ENCODE results near the gene DSTN.

Gene DSTN

DNA sequence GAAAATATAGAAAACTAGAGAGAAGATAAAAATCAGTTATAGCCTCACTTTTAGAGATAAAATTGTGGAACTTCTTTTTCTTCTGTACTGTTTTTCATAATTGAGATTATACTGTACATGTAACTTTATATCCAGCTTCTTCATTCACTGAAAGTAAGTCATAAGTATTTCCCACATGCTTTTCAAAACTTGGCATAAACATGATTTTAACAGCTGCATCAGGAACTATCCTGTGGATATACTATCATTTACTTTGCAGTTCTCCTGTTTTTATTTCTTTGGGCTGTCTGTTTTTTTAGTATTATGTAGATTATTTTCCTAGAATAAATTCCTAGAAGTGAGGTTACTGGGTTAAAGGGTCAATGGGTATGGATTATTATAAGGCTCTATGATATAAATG is 14.8 kb downstream of the DSTN start:
- no peak for FAIRE-seq

DNA sequence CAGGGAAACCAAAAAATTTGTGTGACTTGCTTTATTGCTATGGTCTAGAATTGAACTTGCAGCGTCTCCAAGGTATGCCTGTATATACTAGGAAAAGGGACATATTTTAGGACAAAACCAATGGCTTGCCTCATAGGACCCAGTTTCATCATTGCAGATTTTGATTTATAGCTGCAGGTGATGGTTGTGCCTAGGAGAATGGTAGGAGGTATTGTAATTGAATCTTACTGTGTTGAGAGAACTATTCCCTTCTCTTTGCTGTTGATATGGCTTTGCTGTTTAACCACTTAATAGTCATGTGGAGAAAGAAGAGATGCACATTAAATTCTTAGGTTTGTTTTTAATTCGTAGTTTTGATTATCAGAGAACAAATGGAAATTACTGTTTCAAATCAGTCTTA is 16.4 kb downstream of the DSTN start:
- no peak for FAIRE-seq

DNA sequence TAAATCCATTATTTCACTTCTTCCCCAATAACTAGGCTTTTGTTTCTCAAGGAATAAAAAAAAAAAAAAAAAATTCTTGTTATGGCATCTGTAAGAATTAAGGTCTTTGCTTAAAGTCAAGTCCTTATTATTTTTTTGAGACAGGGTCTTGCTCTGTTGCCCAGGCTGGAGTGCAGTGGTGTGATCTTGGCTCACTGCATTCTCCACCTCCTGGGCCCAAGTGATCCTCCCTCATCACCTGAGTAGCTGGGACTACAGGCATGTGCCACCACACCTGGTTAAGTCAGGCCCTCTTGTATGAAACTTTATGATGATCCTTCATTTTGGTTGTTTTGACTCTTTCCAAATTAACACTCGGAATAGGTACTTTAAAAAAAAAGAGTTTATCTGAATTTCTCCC is 17.3 kb downstream of the DSTN start:
- FAIRE-seq = no peak

DNA sequence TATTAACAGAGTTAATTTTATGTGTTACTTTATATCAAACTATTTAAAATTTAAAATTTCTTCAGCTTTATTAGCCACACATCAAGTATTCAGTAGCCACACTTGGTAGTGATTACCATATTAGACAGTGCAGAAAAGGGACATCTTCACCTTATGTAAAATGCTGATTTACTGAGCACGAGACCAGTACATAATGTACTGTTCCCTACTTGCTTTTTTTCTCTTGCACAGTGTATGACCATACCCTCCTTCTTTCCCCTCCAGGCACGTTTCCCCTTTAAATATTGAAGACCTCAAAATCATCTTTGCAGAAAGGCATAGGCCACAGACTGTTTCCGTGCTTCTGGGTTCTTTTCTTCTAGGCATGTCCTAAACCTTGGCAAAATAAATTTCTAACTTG is 17.9 kb downstream of the DSTN start:
- no peak for FAIRE-seq

DNA sequence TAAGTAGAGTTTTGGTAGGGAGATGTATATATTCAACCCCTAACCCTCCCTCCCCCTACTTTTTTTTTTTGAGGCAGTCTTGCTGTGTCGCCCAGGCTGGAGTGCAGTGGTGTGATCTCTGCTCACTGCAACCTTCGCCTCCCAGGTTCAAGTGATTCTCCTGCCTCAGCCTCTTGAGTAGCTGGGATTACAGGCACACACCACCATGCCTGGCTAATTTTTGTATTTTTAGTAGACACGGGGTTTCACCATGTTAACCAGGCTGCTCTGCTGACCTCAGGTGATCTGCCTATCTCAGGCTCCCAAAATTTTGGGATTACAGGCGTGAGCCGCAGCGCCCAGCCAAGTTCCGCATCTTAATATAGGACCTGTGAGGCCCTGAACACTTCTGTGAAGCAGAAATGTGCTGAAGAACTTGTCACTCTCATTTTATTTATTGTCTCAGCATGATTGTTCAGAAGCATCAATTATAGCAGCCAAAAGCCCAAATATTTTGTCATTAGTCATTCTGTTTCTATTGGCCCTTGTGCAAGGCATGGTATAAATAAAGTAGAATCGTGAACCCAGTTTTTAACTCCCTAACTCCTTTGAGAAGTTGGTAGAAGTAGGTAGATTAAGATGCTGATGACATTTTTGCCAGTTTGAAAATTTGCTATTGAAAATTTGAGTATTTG is 19.4 kb downstream of the DSTN start:
- FAIRE-seq = no peak

DNA sequence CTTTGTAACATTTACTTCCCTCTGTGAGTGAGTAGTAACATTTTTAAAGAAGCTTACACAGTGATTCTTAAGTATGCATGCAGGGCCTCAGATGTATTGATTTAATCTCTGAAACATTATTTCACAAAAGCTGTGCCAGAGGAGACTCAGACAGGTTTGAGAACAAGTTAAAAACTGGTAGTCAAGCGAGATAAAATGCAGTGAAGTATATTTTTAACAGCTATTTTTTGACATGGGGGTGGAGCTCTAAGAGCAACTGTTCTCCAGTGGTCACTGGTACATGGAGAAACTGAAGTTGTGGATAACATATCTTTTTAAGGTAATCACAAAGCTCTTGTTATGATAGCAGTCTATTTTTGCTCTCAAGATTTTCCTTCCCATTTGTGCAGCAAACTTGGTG is 20.4 kb downstream of the DSTN start:
- no peak for FAIRE-seq

DNA sequence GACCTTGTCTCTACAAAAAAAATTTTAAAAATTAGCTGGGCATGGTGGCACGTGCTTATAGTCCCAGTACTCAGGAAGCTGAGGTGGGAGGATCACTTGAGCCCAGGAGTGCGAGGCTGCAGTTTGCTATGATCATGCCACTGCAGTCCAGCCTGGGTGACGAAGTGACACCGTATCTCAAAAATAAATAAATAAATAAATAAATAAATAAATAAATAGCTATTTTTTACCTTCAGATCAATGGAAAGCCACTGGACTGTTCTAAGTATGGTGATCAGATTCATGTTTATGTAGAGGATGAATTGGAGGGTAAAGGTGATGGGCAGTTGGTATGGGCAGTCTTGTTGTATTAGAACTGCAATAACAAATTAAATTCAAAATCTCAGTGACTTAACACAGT is 24.0 kb downstream of the DSTN start:
- FAIRE-seq = no peak

DNA sequence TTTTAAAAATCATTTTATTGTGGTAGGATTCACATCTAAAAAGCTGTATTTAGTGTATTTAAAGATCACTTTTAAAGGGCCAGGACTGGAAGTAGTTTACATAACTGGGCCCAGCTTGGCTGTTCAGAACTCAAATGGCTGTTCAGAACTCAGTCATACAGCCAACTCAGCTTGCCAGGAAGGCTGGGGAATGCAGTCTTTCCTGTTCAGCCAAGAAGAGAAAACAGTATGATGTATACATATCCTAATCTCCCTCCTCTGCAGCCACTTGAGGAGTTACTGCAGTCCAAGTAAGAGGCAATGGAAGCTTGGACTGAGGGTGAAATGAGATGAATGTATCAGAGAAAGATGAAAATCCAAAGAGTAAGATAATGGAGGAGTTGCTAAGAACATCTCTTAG is 24.6 kb downstream of the DSTN start:
- no peak for FAIRE-seq

DNA sequence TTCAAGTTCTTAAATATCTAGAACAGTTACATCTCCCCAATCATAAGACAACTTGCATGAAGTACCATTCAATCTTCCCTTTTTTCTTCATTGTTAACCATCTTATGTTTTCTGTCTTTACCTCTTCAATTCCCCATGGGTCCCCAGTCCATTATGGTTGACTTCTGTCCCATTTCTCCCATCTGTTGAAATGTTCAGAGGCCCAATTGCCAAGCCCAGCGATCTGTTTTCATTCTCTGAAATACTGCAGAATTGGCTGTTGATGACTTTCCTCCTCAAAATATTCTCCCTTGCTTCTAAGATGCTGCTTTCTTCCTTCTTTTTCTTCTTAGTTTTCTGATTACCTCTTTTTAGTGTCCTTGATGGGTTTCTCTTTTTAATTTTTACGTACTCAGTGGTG is 26.0 kb downstream of the DSTN start:
- no peak for FAIRE-seq

DNA sequence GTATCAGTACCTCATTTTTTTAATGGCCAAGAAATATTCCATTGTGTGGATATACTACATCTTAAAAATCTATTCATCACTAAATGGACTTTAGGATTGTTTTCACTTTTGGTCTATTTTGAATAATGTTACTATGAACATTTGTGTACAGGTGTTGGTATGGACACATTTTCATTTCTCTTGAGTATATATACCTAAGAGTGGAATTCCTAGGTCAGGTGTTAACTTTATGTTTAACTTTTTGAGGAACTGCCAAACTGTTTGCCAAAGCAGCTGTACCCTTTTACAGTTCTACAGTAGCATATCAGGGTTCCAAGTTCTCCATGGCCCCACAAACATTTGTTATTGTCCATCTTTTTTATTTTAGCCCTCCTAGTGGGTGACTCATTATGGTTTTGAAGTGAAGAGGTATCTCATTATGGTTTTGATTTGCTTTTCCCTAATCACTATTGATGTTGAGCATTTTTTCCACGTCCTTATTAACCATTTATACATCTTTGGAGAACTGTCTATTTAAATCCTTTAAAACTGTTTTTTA is 28.2 kb downstream of the DSTN start:
- no peak for FAIRE-seq

DNA sequence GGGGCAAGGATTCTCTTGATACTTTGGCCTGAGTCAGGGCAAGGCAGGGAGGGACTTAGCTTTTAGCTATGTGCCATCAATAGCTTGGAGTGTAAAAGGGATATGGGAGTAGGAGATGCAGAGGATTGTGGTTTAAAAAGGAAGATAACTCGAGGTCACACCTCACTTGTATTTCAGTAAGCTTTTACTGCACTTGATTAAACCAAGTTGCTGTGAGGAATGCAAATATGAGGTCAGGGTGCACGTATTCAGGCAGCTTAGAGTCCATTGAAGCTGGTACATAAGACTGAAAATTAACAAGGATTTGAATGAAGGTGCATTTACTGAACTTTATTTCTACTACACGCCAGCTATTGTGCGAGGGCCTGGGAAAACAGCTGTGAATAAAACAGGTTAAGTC is 32.1 kb downstream of the DSTN start:
- no peak for FAIRE-seq

DNA sequence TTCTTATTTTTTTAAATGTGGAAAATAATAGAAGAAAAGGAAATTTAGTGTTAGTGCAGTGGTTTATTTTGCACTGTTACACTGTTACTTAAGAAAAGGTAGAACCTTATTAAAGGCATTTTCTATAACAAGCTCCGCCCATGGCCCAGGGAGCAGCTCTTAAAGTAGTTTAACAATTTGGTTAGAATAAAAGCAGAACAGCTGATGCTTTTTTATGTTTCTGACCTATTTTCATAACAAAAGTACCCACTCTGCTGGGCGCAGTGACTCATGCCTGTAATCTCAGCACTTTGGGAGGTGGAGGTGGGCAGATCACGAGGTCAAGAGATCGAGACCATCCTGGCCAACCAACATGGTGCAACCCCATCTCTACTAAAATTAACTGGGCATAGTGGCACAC is 32.6 kb downstream of the DSTN start:
- FAIRE-seq = no peak

DNA sequence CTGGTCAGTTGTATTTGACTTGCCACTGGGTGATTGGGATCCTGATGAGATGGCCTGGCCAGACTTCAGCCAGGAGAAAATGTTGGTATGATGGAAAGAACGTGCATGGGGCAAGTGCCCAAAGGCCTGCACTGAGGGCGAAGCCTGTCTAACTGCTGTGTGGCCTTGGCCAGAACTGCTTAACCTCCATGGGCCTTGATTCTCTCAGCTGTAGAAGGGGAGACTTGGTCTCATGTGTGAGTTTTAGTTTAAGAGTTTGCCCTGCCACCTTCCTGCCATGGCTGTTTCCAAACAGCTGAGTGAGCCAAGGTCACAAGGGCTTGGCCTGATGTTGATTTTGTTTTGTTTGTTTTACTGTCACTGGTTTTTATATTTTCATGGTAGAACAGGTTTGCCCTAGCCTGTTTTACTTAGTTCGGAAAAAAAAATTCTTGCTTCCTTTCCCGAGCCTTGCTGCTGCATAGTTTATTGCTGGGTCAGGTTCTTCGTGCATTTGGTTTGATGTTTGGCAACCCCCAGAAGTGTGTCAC is 35.3 kb downstream of the DSTN start:
- FAIRE-seq = no peak

DNA sequence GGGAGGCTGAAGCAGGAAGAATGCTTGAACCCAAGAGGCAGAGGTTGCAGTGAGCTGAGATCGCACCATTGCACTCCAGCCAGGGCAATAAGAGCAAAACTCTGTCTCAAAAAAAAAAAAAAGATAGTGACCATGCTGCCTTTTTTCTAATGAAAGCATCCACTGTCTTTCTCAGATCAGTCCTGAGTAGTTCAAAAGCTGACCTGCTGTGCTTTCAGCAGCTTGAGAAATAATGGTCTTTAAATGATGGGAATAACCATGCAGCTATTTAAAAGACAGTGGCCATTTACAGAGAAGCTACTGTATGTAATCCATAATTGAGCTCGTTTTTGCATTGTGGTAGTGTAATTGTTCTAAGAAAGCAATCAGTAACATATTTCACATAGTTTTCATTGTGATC is 36.1 kb downstream of the DSTN start:
- no peak for FAIRE-seq

DNA sequence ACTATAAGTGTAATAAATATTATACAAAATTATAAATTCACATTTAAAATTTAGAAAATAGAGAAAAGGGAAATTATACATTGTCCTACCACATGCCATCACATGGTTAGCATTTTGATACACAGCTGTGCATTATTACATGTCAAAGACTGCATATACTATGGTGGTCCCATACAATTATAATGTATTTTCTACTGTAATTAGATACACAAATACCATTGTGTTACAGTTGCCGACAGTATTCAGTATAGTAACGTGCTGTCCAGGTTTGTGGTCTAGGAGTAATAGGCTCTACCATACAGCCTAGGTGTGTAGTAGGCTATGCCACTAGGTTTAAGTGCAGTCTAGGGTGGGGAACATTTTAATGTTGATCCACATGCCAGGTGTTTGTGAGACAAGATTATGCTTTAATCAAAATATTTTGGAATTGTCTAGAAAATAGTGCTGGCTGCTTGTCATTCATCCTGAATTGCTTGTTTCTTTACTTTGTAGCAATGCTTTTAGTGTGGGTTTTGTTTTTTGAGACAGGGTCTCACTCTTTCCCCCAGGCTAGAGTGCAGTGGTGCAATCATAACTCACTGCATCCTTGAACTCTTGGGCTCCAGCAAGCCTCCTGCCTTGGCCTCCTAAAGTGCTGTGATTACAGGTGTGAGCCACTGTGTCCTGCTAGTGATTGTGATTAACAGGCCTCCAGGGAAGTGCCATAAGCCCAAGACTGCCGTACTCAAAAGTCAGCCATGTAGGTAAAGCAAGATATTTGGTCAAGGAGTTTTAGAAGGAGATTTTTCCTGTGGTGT is 39.0 kb downstream of the DSTN start:
- no peak for FAIRE-seq

DNA sequence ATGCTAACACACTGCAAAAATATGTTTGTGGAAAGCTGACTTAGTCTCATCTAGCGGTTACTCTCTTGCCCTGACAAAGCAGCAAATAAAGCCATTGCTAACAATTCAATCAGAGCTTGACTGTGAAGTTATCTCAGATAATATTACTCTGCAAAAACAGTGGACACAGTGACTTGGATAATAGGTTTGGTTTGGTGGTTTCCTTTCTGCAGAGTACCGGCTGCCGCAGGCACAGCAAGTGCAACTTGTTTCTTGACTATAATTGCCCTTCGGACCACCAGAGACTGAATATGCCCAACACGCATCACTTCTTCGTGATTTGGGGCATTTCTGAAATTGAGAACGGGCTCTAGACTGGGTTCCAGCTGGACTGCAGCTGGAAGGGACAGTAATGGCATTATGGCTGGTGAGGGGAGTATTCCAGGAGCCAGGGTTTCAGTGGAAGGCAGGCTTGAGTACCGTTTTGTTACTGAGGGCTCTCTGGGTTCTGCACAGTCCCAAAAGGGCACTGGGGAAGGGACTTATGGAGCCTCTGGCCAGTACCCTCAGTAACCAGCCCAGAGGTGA is 40.0 kb downstream of the DSTN start:
- no peak for FAIRE-seq

DNA sequence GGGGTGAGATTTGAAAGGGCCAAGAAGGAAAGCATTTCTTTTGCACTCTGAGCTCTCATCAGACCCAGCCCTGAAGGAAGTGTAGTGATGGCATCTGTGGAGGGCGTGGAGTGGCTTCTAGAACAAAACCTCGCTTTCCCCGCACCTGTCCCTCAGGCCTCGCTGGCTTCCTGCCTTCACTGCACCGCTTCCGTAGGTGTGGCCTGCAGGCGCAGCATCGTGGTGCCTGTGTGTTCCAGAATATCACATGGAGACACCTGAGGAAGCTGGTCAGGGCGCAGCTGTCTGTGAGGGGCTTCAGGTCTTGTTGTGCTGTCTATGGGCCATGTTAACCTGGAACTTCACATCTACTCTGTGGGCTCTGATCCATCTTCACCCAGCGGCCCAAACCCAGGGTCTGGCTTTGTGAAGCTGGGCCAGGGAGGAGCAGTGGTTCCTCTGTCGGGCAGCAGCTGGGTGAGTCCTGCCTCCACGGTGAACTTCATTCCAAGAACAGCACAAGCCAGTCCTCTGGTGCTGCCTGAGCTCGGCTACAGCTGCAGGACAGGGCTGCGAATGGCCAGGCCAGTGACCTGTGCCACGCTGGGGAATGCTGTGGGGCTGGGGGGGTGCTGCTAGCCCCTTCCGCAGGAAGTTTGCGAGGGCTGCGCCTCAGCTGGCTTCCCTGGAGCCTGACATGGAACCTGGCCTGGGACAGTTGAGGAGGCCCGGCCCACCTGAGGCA is 40.9 kb downstream of the DSTN start:
- no peak for FAIRE-seq

DNA sequence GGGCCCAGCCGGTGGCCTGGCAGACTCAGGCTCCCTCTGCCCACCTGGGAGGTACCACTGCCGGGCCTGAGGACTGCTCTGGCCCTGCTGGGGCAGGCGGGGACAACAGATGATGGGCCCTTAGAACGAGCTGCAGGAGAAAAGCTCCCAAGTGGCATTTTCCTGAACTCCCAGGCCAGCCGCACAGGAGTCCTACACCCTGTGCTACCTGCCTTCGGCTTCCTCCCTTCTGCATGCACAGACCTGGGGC is 41.3 kb downstream of the DSTN start:
- FAIRE-seq = no peak

DNA sequence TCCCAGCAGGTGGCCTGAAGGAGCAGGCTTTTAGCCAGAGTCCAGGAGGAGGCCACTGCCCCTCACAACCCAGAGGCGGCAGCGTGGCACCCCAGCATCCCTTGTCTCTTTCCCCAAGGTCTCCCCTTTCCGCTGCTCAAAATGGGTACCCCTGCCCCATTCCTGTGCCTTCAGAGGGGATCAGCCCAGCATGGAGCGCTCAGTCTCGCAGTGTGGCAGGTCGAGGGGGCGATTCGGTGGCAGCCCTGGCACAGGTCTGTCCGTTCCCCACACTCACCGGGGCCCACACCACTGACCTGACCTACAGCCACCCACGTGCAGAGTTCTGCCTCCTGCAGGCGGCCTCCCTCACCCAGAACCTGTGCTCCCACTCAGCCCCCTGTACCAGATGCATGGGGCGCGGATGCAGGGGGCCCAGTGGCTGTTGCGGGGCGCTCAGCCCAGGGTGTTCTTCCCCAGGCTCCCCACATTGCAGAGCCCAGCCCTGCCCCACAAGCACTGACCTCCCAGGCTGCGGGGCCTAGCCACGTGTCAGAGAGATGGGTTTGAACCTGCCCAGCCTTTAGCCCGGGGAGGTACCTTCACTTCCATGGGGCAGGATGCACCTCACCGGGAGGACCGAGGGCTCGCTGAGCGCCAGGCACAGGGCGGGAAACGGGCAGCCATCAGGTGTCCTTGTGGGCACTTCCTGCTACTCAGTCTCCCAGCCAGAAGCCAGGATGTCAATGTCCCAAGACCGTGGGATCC is 41.8 kb downstream of the DSTN start:
- no peak for FAIRE-seq

DNA sequence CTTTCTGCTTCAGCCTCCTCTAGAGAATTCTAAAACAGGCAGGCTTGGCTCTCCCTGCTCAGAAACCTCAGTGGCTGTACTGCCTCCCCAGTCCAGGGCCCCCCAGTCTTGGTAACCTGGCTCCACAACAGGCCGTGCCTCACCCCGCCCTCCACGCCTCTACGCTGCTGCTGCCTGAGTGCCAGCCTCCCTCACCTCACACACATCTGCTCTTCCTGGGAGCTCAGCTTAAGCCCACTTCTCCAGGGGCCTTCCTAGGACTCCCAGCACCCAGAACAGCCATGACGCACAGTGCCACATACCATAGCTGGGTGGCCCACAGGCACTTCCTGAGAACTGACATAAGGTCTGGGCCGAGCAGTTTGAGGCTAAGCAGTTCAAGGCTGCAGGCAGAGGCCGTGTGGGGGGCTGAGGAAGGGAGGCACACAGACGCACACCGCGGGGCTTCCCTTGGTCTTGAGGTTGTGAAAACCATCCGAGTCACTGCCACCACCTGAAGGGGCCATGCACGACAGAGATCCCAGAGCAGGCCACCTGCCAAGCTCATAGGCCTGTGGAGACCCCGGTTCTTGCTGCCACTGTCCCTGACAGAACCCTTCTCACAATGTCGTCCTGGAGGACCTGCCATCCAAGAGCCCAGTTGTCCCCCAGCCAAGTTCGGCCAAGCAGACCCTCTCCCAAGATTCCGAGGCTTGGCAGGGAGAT is 42.6 kb downstream of the DSTN start:
- no peak for FAIRE-seq

DNA sequence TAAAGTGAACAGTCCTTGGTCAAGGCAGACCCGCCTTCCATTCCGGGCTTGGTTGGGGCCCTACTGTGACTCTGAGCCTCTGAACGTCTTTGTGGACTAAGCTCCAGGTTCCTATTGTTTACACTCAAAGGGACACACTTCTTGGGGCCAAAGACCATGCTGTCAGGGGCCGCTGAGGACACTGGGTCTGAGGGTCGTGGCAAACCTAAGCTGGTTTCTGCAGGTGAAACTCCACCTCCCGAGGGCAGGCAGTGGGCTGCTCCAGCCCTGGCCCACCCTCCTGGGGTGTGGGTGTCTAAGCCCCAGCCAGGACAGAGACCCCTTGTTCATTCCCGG is 43.1 kb downstream of the DSTN start:
- FAIRE-seq = no peak

Measured in endometrium (tissue), 2 donors.